Measurements from ENCODE around the gene IFNA5.

Gene IFNA5

DNA sequence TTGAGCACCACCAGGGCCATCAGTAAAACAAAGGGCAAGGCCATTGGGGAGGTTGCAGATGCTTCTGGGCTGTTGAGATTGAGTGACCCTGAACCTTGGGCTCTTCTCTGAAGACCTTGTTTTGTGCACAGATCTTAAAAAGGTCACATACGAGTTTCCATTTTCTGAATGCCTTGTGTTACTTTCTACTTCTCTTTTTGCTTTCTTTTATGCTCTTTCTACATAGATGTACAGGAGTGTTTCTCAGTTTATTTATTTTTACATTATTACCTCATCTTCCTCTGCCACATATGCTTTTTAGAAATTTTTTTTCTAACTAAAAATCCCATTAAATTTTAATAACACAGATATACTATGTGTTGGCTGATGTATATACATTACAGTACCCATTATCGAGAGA lies at the start of gene IFNA5:
Gene IFNA5 (minus strand): TSS at position 101 of the 400 bp plus-strand sequence. CDS start 57 bp downstream, at position 44.
- no peaks in the 10 kb centered on the region for H3K4me1 ChIP-seq (ENCODE audit: insufficient read depth, poor library complexity, severe bottlenecking)
- no peak within 1 kb of the TSS for H3K27ac ChIP-seq (ENCODE audit: poor library complexity, severe bottlenecking)
- DNase-seq (ENCODE audit: low spot score) (no peak), ATAC-seq (ENCODE audit: low read depth) (no peak)
- H3K27me3 ChIP-seq (ENCODE audit: insufficient read depth, poor library complexity, severe bottlenecking), result peaks cover 71% of the 10 kb centered on the region
- TF ChIP-seq CTCF (IDR thresholded peaks at IDR 0.05; ENCODE audit: poor library complexity, severe bottlenecking), result no peak
- H3K9me3 ChIP-seq (ENCODE audit: severe bottlenecking), result no peaks in the 10 kb centered on the region
- no peak within 1 kb of the TSS for H3K4me3 ChIP-seq (ENCODE audit: severe bottlenecking)
- no peaks in the 10 kb centered on the region for H3K36me3 ChIP-seq (ENCODE audit: low read depth)

DNA sequence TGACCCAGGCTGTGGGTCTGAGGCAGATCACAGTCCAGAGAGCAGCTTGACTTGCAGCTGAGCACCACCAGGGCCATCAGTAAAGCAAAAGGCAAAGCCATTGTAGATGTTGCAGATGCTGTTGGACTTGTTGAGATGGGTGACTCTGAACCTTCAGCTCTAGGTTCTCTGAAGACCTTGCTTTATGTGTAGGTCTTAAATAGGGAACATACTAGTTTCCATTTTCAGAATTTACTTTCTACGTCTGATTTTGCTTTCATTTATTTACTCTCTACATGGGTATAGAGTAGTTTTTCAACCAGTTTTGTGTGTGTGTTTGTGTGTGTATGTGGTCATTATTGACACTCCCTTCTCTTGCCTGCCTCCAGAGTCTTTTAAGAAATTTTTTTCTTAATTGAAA lies 45.7 kb upstream of the IFNA5 start, which contains the start of gene IFNA6:
Gene IFNA6 (minus strand): TSS at position 101 of the 400 bp plus-strand sequence. CDS start 0 bp downstream, at position 101.
- DNase-seq (ENCODE audit: low spot score) (no peak), ATAC-seq (ENCODE audit: low read depth) (no peak)
- H3K27me3 ChIP-seq (ENCODE audit: insufficient read depth, poor library complexity, severe bottlenecking), result peaks cover 7% of the 10 kb centered on the region
- no peaks in the 10 kb centered on the region for H3K36me3 ChIP-seq (ENCODE audit: low read depth)
- H3K9me3 ChIP-seq (ENCODE audit: severe bottlenecking), result no peaks in the 10 kb centered on the region
- TF ChIP-seq CTCF (IDR thresholded peaks at IDR 0.05; ENCODE audit: poor library complexity, severe bottlenecking), result no peak
- no peak within 1 kb of the TSS for H3K4me3 ChIP-seq (ENCODE audit: severe bottlenecking)
- H3K27ac ChIP-seq (ENCODE audit: poor library complexity, severe bottlenecking), result no peak within 1 kb of the TSS
- H3K4me1 ChIP-seq (ENCODE audit: insufficient read depth, poor library complexity, severe bottlenecking), result no peaks in the 10 kb centered on the region

DNA sequence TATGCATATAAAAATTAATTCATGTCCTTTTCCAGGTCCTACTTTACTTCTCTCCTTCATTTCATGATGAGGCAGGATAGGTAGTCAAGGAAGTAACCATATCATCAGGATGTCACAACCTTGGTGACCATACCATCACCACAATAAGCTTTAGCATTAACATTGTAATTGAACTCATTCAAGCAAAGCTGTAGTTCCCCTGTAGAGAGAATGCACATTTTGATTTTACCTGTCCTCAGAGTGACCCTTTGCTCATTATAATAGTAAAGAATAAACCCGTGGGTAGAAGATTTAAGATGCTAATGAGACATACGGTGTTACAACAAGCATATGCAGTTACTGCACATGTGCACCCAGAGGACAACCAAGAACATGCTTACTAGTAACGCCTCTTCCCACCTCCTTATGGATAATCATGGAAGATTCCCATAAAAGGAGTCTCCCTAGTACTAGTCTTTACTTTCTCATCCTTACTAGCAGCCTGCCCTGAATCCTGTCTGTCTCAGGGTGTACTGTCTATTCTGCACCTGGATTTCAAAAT lies 43.4 kb upstream of the IFNA5 start:
- ATAC-seq (ENCODE audit: low read depth) (no peak), DNase-seq (ENCODE audit: low spot score) (no peak)
- H3K36me3 ChIP-seq (ENCODE audit: low read depth), result no peaks in the 10 kb centered on the region
- peaks cover 2% of the 10 kb centered on the region for H3K9me3 ChIP-seq (ENCODE audit: severe bottlenecking)
- H3K4me1 ChIP-seq (ENCODE audit: insufficient read depth, poor library complexity, severe bottlenecking), result no peaks in the 10 kb centered on the region
- no peak for TF ChIP-seq CTCF (IDR thresholded peaks at IDR 0.05; ENCODE audit: poor library complexity, severe bottlenecking)
- no peak overlapping the region for H3K4me3 ChIP-seq (ENCODE audit: severe bottlenecking)
- H3K27ac ChIP-seq (ENCODE audit: poor library complexity, severe bottlenecking), result no peak overlapping the region
- H3K27me3 ChIP-seq (ENCODE audit: insufficient read depth, poor library complexity, severe bottlenecking), result peaks cover 7% of the 10 kb centered on the region

DNA sequence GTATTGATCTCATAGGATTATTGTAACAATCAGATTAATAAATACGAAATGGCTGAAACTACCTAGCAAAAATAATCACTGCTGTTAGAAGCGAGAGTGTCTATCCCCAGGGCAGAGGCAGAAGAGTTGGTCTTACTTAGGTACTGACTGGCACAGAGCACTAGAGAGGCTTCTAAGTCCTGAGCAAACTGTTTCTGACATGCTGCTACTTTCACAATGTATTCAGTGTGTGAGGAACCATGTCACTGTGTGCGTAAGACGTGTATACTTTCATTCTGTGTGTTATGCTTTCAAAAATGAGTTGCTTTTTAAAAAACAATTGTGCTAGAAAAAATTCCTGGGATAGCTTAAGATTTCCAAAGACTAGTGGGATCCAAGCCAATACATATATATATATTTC lies 35.6 kb upstream of the IFNA5 start:
- no peak for ATAC-seq (ENCODE audit: low read depth)
- Histone ChIP-seq H3K36me3 (ENCODE audit: low read depth) (no peaks in the 10 kb centered on the region), H3K4me3 (ENCODE audit: severe bottlenecking) (no peak overlapping the region), H3K9me3 (ENCODE audit: severe bottlenecking) (peaks cover 2% of the 10 kb centered on the region), H3K27me3 (ENCODE audit: insufficient read depth, poor library complexity, severe bottlenecking) (no peaks in the 10 kb centered on the region), H3K4me1 (ENCODE audit: insufficient read depth, poor library complexity, severe bottlenecking) (peaks cover 3% of the 10 kb centered on the region), H3K27ac (ENCODE audit: poor library complexity, severe bottlenecking) (no peak overlapping the region)
- no peak for DNase-seq (ENCODE audit: low spot score)
- no peak for TF ChIP-seq CTCF (IDR thresholded peaks at IDR 0.05; ENCODE audit: poor library complexity, severe bottlenecking)

DNA sequence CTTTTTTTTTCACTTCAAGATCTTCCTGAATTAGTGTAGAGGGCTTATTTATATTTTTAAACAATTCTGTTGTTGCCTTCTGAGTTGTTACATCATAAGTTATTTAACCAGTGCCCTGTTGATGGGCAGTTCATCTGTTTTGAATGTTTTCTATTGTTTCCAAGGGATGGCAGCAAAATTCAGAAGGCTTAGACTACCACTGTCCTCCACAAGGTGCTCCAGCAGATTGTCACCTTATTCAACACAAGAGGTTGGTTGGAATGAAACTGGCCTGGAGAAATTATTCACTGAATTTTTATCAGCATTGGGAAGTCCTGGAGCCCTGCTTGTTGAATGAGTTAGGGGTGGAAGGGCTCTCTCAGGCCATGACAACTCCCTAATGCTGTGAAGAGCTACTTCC lies 31.3 kb upstream of the IFNA5 start:
- H3K36me3 ChIP-seq (ENCODE audit: low read depth), result peaks cover 28% of the 10 kb centered on the region
- no peaks in the 10 kb centered on the region for H3K9me3 ChIP-seq (ENCODE audit: severe bottlenecking)
- no peak overlapping the region for H3K27ac ChIP-seq (ENCODE audit: poor library complexity, severe bottlenecking)
- H3K4me3 ChIP-seq (ENCODE audit: severe bottlenecking), result no peak overlapping the region
- ATAC-seq (ENCODE audit: low read depth), result no peak
- TF ChIP-seq CTCF (IDR thresholded peaks at IDR 0.05; ENCODE audit: poor library complexity, severe bottlenecking), result no peak
- no peak for DNase-seq (ENCODE audit: low spot score)
- peaks cover 27% of the 10 kb centered on the region for H3K4me1 ChIP-seq (ENCODE audit: insufficient read depth, poor library complexity, severe bottlenecking)
- no peaks in the 10 kb centered on the region for H3K27me3 ChIP-seq (ENCODE audit: insufficient read depth, poor library complexity, severe bottlenecking)

Data from RWPE2 (cell line).